ENCODE results near the gene RAF1.
"Not testable (repeated sequence)": the region's sequence is repeated elsewhere in the genome, so short reads cannot be mapped to it uniquely, and the experiment has no call there.

The RAF1 gene

GRCh38 chr3:12663936-12664908, at the start of gene RAF1:
Gene RAF1, minus strand, starts transcription at chr3:12664117. Its CDS starts 45,396 bp downstream, at chr3:12618721.
- DNase-seq = peak; percentile 96

- no peak for DNase-seq
These were observed 46.1 kb upstream of the RAF1 start for GRCh38 chr3:12710062-12710461.

- DNase-seq = no peak
These were observed 45.4 kb upstream of the RAF1 start for GRCh38 chr3:12709334-12709733.

- no peak for DNase-seq
These were observed 44.8 kb upstream of the RAF1 start for GRCh38 chr3:12708584-12709192.

- no peak for DNase-seq
These were observed 43.5 kb upstream of the RAF1 start for GRCh38 chr3:12707449-12707848.

- peak; percentile 33 for DNase-seq
These were observed 42.8 kb upstream of the RAF1 start for GRCh38 chr3:12706504-12707253.

- DNase-seq = no peak
These were observed 42.1 kb upstream of the RAF1 start for GRCh38 chr3:12705981-12706380.

GRCh38 chr3:12705374-12705926, 41.5 kb upstream of the RAF1 start:
- no peak for DNase-seq

GRCh38 chr3:12702501-12702900, 38.6 kb upstream of the RAF1 start:
- no peak for DNase-seq

GRCh38 chr3:12701601-12702000, 37.7 kb upstream of the RAF1 start:
- not testable (repeated sequence) for DNase-seq

GRCh38 chr3:12700800-12701199, 36.9 kb upstream of the RAF1 start:
- no peak for DNase-seq

GRCh38 chr3:12695916-12696315, 32.0 kb upstream of the RAF1 start:
- no peak for DNase-seq

- no peak for DNase-seq
These were observed 31.2 kb upstream of the RAF1 start for GRCh38 chr3:12695112-12695511.

- no peak for DNase-seq
These were observed 28.5 kb upstream of the RAF1 start for GRCh38 chr3:12692444-12692843.

GRCh38 chr3:12689997-12690711, 26.2 kb upstream of the RAF1 start:
- no peak for DNase-seq

- DNase-seq = no peak
These were observed 24.0 kb upstream of the RAF1 start for GRCh38 chr3:12687948-12688347.

GRCh38 chr3:12686096-12686495, 22.2 kb upstream of the RAF1 start:
- no peak for DNase-seq

GRCh38 chr3:12681943-12682390, 18.1 kb upstream of the RAF1 start:
- no peak for DNase-seq

GRCh38 chr3:12681089-12681942, 17.4 kb upstream of the RAF1 start:
- DNase-seq = no peak

- DNase-seq = no peak
These were observed 15.6 kb upstream of the RAF1 start for GRCh38 chr3:12679468-12679867.

- DNase-seq = no peak
These were observed 13.7 kb upstream of the RAF1 start for GRCh38 chr3:12677616-12678015.
